GM19397 (cell line): Measurements from ENCODE around the gene FLNA.
"Not testable (repeated sequence)": the region's sequence is repeated elsewhere in the genome, so short reads cannot be mapped to it uniquely, and the experiment has no call there.

Experiments used
- ATAC-seq: cut with Tn5 transposase; IDR thresholded peaks from one replicate; pipeline ENCODE4 v1.9.1; 2021; ENCODE audit warnings: mild to moderate bottlenecking, moderate library complexity; ENCODE audit not compliant: unreplicated experiment

Gene FLNA

DNA sequence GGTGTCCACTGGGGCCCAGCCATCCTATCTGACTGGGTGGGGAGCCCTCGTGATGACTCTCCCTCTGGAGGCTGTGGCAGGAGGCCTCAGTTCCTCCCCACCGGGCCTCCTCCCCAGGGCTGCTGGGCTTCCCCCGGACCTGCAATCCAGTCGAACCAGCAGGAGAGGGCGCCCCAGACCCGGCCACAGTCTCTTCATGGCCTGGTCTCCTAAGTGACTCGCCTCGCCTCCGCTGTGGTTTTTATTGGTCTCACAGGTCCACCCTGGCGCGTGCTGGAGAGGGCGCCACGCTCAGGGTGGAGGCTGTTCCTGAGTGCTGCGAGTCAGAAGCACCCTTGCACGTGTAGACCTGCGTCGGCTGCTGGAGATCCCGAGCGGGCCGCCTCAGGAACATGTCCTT is 30.8 kb downstream of the FLNA start:
- ATAC-seq: not testable (repeated sequence)

DNA sequence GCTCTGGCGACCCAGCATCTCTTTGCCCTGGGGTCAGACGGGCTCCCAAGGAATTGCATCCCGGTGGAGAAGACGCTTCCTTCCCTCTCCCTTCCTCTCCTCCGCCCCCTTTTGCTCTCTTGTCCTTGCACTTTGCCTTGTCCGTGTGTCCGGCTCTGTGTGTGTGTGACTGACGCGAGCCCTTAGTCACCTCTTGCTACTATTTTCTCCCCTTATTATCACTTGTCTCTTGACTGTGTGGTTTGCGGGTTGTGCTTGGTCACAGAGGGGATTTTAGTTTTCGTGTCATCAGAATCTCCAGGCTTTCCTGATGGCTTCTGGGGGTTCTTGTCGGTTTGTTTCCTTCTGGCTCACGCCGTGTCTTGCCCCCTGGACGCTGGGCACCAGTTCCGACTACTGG is 31.4 kb downstream of the FLNA start:
- ATAC-seq: not testable (repeated sequence)

DNA sequence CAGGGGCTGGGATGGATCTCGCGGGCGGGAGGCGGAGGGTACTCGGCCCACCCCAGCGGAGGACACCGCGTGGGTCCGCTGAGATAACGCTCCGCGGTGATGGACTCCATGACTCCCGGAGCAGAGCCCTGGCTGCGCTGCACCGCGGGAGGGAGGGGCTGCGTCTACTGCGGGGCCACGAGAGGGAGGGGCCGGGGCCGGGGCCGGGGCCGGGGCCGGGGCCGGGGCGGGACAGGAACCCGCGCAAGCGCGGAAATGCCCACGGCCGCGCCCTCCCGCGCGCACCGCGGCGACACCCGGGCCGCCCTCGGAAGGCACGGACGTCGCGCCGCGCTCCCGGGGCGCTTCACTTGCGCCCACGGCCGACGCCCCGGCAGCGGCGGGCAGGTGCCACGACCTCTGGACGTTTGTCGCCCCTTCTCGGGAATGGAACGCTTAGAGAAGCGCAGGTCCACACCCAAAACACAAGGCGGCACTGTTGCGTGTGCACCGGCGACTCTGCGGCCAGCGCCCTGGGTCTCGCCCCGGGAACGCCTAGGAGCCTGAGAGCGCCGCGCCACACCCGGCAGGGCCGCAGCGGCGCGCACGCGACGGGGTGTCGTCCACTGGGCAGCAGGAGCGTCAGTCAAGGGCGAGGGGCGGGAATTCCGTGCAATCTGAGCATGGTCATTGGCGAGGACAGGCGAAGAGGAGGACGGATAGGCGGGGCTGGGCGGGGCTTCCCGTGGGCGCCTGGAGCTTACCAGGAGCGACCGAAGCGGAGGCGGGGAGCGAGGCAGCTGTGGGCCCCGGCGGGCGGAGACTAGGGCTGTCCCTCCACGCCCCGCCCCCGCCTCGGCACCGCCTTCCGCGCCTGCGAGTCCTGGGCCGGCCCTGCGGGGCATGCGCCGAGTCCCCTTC is 32.8 kb downstream of the FLNA start:
- peak; percentile 71 for ATAC-seq

DNA sequence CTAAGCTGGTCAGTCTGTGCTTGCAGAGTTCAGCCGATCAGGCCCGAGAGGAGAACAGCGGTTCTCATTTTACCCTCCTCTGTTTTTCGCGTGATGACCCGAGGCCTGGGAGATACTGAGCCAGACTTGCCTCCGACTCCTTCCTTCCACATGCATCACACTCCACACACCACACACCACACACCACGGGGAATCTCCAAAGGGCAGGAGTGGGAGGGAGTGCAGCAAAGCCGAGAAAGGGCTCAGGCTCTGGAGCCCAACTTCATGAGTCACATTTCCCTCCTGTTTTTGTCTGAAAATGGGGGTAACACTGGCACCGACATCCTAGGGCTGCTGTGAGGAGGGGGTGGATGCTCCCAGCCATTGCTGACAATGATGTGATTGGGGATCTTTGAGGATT is 39.9 kb downstream of the FLNA start:
- no peak for ATAC-seq

DNA sequence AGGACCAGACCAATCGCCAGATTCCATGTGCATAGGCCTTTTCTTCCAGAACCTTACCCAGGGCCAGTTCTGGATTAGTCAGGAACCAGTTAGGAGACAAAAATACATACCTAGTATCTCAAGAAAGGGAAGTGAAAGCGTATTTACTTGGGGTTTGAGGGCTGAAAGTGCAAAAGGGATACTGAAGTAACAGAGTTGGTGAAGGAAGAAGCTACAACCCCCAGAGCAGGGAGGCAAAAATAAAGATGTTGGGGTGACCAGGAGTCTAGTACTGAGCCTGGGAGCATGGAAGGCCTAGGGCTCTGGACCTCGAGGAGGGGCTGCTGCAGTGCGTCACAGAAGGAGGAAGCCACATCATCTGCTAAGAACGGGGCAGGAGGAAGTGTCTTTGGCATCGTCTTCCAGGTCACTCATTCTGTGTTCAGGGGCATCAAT is 40.6 kb downstream of the FLNA start:
- no peak for ATAC-seq

DNA sequence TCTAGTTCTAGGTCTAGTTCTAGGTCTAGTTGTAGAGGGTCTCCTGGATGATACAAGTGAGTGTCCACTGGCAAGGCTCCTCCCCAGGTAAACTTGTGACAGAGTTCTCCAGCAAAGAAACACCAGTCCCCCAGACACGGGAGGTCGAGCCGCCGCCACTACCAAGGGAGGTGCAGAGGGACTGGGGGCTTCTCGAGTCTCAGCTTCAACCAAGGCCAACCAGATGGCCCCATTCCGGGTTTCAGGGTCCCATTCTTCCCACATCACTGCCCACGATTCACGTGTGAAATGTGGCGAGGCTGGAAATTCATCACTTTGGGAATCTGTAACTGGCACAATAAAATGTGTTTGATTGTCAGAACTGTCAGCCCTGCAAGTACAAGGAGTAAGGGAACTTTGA is 41.3 kb downstream of the FLNA start:
- no peak for ATAC-seq

DNA sequence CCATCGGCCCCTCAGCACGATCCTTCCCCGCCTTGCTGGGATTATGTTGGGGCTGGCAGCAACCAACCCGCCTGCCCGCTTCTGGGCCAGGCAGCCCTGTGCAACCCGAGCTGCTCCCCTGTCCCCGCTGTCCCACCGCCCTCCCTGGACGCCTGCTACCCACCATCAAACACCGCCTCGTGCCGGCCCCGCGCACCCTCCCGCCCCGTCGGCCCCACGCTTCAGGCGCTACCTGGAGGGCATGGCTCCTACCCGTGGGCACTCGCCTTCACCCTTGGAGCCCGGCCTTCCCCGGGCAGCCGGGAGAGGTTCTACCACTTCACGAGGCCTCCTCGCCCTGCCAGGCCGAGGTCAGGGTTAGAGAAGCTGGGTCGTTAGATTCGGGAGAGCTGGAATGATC is 41.9 kb downstream of the FLNA start:
- ATAC-seq: no peak

DNA sequence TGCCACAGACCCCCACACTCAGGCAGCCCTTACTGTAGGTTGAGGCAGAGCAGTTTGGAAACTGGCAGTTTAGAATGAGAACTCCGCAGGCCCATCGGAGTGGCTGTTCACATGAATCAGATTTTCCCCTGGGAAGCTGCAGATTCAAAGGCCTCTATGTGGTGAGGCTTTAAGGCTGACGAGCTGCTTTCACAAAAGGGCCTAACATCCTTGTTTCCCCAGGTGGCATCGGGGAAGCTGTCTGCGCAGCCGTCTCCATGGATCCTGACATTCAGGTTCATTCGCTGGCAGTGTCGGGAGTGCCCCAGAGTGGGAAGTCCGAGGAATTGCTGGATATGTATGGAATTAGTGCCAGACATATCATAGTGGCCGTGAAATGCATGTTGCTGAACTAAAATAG is 45.1 kb downstream of the FLNA start:
- ATAC-seq: no peak

DNA sequence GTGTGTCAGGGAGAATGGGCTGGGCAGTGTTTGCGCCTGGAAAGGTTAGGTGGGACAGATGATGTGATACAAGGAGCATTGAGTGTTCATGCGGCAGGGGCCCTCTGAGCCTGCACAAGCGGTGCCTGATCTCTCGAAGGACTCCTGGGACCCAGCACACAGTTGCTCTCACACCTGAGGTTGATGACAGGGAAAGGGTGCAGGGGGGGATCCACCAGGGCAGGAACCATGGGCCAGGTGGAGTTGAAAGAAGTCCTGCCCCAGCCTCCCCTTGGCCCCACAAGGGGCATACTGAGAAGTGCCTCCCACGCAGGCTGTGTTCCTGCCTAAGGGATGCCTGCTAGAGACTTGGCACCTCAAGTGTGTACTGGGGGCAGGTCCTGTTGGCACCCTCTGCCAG is 45.8 kb downstream of the FLNA start:
- no peak for ATAC-seq

DNA sequence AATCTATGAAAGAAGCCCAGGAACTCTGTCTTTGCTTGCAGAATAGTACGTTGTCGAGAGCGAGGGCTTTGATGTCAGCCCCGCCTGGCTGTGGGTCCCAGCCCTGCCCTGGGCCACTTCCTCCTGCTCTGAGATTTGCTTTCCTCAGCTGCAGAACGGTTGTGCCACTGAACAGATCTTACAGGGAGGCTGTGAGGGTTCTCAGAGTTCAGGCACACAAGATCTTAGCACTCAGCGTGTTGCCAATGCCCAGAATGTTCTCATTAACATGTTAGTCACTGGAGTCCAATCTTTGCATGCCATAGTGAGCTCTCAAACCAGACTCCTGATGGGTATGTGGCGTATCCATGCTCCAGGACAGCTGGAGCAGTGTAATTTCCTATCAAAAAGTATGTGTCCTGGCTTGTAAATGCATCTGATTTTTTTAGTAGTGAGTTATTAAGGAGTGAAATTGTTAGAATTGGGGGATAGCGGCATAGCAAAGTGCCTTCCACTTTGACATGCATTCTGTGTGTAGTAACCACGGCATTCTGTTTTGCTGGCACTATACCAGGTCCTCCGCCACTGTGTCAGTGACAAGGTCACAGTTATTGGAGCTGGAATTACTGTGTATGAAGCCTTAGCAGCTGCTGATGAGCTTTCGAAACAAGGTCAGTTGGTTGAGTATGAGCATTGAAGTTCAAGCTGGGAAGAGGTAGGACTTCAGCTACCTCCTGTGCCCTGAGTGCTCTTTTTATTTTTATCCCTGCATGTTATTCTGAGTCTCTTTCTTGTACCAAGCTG is 47.2 kb downstream of the FLNA start:
- ATAC-seq: no peak

DNA sequence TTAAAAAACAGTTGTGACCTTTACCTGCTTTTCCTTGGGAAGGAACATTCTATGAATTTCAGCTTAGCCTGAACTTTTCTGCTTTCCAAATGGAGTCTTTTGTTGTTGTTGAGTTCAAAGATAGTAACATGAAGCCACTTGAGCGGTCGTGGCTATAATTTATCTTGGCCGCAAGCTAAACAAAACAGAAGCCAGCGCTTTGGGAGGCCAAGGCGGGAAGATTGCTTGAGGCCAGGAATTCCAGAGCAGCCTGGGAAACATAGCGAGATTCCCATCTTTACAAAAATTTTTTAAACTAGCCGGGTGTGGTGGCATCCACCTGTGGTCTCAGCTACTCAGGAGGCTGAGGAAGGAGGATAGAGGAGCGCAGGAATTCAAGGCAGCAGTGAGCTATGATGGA is 48.9 kb downstream of the FLNA start:
- no peak for ATAC-seq

DNA sequence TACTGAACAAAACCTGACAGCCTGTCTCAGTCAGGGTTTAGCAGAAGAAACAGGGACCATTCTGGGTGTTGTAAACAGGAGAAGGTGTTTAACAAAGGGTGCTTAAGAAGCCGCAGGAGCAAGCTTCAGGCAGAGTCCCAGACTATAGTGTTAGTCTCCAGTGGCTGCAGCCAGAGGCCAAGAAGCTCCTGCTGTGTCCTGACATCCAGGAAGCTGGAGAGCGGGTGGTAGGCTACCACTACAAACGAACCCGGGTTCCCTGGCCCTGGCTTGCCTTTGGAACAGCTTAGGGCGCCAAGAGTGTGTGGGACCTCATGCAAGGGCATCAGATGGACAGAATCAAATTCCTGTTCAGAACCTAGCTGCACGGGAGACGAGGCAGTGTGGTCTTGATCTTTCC is 50.9 kb downstream of the FLNA start:
- ATAC-seq: no peak

DNA sequence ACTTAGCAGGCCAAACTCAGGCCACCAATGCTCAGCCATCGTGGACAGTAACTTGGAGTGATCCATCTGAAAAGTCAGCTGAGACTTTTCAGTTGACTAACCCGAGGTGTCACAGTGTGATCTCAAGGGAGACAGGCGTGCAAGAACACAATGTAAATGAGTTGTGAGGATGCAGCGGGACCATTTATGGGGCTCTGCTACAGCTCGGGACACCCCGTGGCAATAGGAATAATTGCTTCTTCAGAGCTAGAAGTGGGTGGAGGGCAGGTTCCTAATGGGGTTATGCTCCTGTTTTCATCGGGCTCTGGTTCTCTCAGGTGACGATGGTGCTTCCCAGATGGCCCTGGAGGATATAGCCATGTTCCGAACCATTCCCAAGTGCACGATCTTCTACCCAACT is 51.5 kb downstream of the FLNA start:
- ATAC-seq: no peak

DNA sequence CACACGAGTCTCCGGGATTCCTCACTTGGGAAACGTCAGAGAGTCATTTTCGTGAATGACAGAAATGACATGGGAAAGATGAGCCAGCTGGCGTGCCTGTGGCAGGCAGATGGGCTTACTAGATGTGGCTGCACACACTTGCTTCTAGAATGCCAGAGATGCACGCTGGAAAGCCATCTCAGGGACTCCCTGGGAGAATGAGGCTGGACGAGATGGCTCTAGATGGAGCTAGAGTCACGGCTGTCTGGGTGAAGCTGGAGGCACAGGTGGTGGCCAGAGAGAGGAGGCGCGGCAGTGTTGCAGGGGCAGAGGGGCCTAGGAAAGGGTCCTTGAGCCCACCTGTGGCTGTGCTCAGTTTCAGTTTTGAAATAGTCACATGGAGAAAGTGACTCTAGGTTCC is 52.8 kb downstream of the FLNA start:
- no peak for ATAC-seq

DNA sequence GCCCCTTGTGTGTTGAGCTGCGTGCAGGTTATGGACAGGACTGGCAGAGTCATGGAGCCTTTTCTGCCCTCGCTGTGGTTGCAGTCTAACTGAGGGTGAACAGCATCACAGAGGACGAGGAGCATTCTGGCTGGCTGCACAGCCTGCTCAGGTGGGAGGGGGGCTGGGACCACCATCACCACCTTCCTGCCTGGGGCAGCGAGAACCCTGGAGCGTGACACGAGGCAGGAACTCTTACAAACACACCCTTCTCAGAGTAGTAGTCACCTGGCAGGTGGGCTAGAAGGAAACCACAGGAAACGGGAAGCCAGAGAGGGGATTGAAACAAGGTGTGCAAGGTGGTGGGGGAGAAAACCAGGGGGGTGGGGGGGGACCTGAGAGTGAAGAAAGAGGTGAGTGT is 53.3 kb downstream of the FLNA start:
- ATAC-seq: no peak

DNA sequence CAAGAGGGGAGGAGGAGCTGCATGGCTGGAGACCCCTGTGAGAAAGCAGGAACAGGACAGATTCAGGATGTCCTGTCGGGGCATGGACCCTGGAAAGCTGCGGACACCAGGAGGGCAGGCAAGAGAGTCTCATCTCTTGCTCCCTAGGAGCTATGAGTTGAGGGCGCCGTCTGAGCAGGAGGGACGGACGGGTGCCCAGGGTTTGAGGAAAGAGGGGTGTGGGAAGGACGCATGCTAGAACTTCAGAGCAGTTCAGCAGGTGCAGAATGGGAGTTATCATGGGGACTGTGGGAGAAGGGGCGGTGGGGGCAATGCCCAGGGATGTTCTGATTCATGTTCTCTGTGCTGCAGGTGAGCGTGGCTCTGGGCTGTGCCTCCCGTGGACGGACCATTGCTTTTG is 54.0 kb downstream of the FLNA start:
- no peak for ATAC-seq

DNA sequence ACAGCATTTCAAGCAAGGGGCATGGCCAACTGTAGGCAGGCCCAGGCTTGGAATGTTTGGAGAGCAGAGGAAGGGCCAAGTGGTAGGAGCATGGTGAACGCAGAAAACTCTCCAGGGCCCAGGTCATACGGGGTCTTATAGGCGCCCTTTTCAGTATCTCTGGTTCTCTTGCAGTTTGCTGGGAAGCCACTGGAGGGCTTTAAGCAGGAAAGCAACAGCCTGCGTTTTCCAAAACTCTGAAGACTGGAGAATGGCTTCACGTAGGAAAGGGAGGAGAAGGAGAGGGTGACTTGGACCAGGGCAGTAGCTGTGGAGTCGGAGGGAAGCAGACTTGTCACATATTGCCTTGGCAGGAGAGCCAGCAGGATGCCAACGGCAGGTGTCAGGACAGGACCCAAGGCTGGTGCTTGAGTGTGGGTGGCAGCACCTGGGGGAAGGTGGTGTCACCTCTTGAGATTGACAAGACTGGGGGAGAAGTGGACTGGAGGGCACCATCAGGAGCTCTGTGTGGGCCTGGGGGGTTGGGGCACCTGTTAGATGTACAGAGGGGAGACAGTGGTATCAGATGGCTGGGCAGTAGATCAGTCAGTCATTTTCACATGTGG is 56.9 kb downstream of the FLNA start:
- no peak for ATAC-seq

DNA sequence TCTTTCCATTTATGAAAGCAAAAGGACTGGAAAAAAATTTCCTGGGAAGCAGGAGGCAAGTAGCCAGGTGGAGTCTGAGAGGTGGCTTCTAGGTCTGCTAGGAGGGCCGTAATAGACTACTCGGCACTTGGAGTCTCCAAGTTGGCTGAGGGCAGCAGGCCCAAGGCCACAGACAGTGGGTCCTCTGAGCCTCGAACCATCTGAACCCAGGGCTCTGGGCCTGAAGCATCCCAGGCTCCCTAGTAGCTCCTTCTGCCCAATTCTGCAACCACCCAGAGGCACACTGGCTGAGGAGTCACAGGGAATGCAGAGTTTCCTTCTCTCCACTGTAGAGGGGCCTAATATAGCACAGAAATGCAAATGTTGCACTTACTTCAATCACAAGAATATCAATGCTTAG is 59.0 kb downstream of the FLNA start:
- ATAC-seq: no peak

DNA sequence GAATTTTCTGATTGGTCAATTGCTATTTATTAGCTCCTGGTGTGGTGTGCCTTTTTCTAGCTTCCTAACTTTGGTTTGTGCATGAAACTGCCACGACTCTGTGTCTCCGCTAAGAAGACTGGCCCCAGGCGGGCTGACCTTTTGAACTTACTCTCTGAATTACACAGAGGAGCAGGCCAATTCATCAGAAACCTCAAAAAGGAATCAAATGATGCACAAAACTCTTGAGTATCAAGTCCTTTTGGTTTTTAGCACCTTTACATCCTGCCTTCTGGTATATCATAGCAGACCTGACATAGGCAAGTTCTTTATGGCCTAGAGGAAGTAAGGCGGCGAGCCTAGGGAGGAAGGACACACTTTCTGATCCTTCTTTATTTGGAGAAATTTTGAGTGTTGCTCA is 61.3 kb downstream of the FLNA start:
- no peak for ATAC-seq

DNA sequence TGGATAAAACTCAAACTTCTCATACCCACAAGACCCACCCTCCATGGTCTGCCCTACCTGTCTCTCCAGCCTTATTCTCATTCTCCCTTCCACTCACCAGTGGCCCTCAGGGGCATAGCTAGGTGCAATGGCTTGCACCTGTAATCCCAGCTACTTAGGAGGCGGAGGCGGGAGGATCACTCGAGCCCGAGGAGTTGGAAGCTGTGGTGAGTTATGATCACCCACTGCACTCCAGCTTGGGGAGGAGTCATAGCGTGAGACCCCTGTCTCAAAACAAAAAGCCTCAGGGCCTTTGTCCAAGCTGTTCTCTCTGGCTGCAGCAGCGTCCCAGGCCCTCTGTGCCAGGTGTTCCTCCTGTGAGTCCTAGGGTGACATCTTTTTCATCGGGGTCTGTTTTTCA is 62.3 kb downstream of the FLNA start:
- ATAC-seq: no peak

DNA sequence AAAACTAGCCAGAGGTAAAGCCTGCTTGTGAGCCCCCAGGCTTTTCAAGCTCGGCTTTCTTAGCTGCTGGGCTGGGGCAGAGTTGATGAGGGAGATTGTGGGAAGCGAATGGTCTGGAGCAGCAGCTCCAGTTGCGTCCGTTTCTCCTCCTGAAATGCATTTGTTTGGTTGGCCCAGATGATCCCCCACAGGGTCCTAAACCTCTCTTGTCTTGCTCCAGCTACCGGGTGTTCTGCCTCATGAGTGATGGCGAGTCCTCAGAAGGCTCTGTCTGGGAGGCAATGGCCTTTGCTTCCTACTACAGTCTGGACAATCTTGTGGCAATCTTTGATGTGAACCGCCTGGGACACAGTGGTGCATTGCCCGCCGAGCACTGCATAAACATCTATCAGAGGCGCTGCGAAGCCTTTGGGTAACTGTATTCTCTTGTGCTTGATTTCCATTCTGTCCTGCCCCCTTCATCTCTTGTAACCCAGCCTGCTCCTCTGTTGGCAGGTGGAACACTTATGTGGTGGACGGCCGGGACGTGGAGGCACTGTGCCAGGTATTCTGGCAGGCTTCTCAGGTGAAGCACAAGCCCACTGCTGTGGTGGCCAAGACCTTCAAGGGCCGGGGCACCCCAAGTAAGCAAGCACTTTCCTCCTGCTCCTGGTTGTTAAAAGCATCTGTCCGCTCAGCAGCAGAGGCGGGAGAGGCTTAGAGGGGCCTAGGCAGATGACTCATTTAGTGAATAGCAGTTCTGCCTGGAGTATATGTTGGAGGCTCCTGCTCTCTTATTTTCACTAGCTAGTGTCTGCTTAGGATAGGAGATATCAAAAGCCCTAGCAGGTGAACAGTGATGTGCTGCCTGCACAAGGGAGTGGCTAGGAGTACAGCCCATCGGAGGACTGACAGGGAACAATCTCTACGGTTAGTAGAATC is 63.6 kb downstream of the FLNA start:
- ATAC-seq: no peak
